Measurements from ENCODE around the gene ISG15.
A peak's percentile ranks its signal among the peaks of the same experiment; 100 is the strongest.
"Not testable (repeated sequence)": the region's sequence is repeated elsewhere in the genome, so short reads cannot be mapped to it uniquely, and the experiment has no call there.

The ISG15 gene

DNA sequence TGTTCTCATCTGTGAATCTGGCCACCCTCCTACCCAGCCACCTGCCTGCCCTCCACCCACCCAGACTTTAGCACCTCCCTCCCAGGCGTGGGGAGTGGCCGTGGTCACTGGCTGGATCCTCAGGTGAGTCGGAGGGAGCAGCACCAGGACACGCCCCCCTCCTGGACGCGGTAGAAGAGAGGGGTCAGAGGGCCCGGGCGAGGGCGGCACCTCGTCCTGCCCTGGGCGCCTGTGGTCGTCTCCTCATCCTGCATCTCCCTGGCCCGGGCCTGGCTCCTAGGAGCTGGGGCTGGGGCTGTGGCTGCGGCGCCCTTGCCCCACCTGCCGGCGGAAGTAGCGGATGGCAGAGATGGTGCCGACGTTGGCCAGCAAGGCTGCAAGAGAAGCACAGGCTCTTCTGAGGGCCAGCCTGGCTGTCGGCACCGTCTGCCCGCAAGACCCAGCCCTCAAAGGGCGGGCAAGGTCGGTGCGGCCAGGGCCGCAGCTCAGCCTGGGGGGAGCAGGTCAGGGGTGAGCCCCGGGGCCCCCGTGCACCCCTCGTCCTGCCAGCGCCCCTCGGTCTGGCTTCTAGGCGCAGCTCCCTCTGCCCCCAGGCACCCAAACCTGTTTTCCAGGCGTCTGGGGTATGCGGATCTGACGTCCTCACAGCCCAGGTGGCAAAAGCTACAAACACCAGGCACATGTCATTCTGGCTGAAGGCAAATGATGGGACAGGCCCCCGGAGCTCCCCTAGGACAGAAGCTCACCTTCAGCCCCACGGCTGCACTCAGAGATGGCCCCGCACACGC is 37.2 kb upstream of the ISG15 start:
- peak; percentile 76 for DNase-seq (ENCODE audit: low read depth)
- TF ChIP-seq CTCF (IDR thresholded peaks at IDR 0.05; ENCODE audit: insufficient read depth, low read depth, low read length, missing control alignments): peak; percentile 58
- H3K4me3 ChIP-seq (ENCODE audit: low read length): no peak overlapping the region

GRCh38 chr1:976791-977190 is 36.5 kb upstream of the ISG15 start:
- not testable (repeated sequence) for H3K4me3 ChIP-seq (ENCODE audit: low read length); DNase-seq (ENCODE audit: low read depth)

DNA sequence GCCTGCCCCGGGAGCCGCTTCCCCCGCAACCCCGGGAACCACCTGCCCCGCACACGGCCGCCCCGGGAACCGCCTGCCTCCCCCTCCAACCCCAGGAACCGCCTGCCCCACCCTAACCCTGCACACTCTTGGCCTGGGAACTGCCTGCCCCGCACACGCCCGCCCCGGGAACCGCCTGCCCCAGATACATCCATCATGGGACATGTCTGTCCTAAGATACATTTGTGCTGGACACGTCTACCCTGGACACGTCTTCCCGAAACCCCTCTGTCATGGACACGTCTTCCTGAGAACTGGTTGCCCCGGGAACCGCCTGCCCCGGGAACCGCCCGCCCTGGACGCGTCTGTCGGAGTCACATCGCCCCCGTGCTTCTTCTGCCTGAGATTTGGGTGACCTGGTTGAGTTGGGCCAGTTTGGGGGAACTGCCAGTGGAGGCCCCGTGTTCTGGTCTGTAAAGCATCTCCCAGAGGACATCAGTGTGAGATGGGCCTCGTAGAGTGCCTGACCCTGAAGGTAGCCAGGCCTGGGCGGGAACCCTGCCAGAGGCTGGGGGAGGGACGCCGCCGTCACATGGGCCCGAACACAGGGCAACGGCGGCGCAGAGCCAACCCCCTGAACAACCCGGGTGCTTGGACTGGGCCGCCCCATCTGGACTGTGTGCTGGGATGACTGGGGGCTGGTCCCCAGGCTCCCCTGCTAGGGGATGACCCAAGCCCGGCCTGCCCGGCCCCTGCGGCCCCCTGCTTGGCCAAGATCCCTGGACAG is 35.0 kb upstream of the ISG15 start:
- TF ChIP-seq CTCF (IDR thresholded peaks at IDR 0.05; ENCODE audit: insufficient read depth, low read depth, low read length, missing control alignments): no peak
- no peak overlapping the region for H3K4me3 ChIP-seq (ENCODE audit: low read length)
- no peak for DNase-seq (ENCODE audit: low read depth)

- H3K4me3 ChIP-seq (ENCODE audit: low read length): no peak overlapping the region
- TF ChIP-seq CTCF (IDR thresholded peaks at IDR 0.05; ENCODE audit: insufficient read depth, low read depth, low read length, missing control alignments): no peak
- DNase-seq (ENCODE audit: low read depth): no peak
Observed at GRCh38 chr1:978835-979743, 34.2 kb upstream of the ISG15 start.

GRCh38 chr1:979744-980072 is 33.6 kb upstream of the ISG15 start:
- H3K4me3 ChIP-seq (ENCODE audit: low read length): no peak overlapping the region
- DNase-seq (ENCODE audit: low read depth): no peak
- no peak for TF ChIP-seq CTCF (IDR thresholded peaks at IDR 0.05; ENCODE audit: insufficient read depth, low read depth, low read length, missing control alignments)

- no peak overlapping the region for H3K4me3 ChIP-seq (ENCODE audit: low read length)
- DNase-seq (ENCODE audit: low read depth): peak; percentile 53
- TF ChIP-seq CTCF (IDR thresholded peaks at IDR 0.05; ENCODE audit: insufficient read depth, low read depth, low read length, missing control alignments): no peak
Observed at GRCh38 chr1:980137-980571, 33.1 kb upstream of the ISG15 start.
